Gastrocnemius medialis (tissue), 4 donors: ENCODE measurements around the gene WSB2.

Source experiments
- POLR2A ChIP-seq, 2 donors: fragments of 450-650 bp; IDR thresholded peaks; one replicate each; pipeline ENCODE4 v1.6.1; 2017; ENCODE audit warnings: antibody characterized with exemption in 2 of 2, mild to moderate bottlenecking in 2 of 2, moderate library complexity in 2 of 2
- TF ChIP-seq, protein P1 (sequence below), 5 experiments: fragments of 450-650 bp in 3 of 5; fragments of 200-600 bp in 2 of 5; sonication (generic) in 2 of 5; IDR thresholded peaks in 4 of 5; conservative IDR thresholded peaks in 1 of 5; 1 replicate in 4 of 5; 2 replicates in 1 of 5; pipeline ENCODE4 v1.5.1; 2016 to 2019; ENCODE audit warnings: antibody characterized with exemption in 5 of 5, mild to moderate bottlenecking in 3 of 5, moderate library complexity in 3 of 5

DNA sequence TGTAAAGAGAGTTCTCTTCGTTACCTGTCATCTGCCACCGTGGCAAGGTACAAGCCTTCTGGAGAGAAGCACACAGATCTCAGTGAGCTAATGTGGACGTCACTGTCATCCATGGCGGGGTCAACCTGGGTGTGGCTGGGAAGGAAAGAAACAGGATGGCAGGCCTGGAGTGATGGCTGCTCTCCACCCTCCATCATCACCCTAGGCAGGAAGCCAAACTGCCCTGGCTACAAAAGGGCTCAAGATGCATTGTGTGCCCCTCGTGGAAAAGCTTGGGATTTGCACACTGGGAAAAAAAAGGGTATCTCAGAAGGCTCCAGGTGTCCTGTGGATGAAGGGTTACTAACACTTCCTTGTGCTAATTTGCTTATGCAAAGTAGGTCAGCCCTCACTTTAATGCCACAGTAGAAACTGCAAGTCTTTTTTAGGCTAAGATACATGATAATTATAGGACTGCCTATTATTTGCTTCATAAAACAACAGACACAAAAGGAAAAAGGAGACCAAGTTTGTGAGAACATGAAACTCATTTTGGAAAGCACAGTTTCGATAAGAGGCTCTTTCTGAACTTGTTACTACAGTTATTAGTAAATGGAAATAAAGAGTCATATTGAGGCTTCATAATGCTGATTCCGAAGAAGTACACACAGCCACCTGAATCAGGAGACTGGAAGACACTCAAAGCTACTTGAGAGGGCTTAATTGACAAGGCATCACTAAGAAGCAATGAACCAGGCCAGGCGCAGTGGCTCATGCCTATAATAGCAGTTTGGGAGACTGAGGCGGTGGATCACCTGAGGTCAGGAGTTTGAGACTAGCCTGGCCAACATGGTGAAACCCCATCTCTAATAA lies 25.6 kb downstream of the WSB2 start:
- TF ChIP-seq, protein P1, sequence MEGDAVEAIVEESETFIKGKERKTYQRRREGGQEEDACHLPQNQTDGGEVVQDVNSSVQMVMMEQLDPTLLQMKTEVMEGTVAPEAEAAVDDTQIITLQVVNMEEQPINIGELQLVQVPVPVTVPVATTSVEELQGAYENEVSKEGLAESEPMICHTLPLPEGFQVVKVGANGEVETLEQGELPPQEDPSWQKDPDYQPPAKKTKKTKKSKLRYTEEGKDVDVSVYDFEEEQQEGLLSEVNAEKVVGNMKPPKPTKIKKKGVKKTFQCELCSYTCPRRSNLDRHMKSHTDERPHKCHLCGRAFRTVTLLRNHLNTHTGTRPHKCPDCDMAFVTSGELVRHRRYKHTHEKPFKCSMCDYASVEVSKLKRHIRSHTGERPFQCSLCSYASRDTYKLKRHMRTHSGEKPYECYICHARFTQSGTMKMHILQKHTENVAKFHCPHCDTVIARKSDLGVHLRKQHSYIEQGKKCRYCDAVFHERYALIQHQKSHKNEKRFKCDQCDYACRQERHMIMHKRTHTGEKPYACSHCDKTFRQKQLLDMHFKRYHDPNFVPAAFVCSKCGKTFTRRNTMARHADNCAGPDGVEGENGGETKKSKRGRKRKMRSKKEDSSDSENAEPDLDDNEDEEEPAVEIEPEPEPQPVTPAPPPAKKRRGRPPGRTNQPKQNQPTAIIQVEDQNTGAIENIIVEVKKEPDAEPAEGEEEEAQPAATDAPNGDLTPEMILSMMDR (IDR thresholded peaks at IDR 0.05 in 4 of 5, conservative IDR thresholded peaks at IDR 0.05 in 1 of 5), result no peak
- no peak for TF ChIP-seq POLR2A (IDR thresholded peaks at IDR 0.05)
